RKO (cell line): ENCODE data around the gene PTCHD1.

Experiments
- DNase-seq: peaks from one replicate; pipeline ENCODE4 v3.0.0-alpha.2; 2016; ENCODE audit warnings: low spot score

The PTCHD1 gene

GRCh38 chrX:23398570-23398969 is 63.9 kb downstream of the PTCHD1 start:
- no peak for DNase-seq

GRCh38 chrX:23403849-23404248 is 69.2 kb downstream of the PTCHD1 start:
- peak; percentile 20 for DNase-seq

GRCh38 chrX:23422912-23423311 is 88.3 kb downstream of the PTCHD1 start:
- DNase-seq, result no peak

- no peak for DNase-seq
Measured at GRCh38 chrX:23434356-23434884, 99.8 kb downstream of the PTCHD1 start.

GRCh38 chrX:23435108-23435507 is 100.5 kb downstream of the PTCHD1 start:
- no peak for DNase-seq

GRCh38 chrX:23435575-23435974 is 100.9 kb downstream of the PTCHD1 start:
- DNase-seq, result no peak

GRCh38 chrX:23436875-23437274 is 102.2 kb downstream of the PTCHD1 start:
- no peak for DNase-seq

GRCh38 chrX:23451266-23451665 is 116.6 kb downstream of the PTCHD1 start:
- DNase-seq, result peak; percentile 4
